Liver (tissue), 3 donors: ENCODE results near the gene FBXO48.

Source experiments
- HNF4A ChIP-seq, 2 donors: conservative IDR thresholded peaks; 2 replicates each; pipeline ENCODE4 v1.6.1; 2016; ENCODE audit warnings: antibody characterized with exemption in 2 of 2, mild to moderate bottlenecking in 2 of 2
- RAD21 ChIP-seq, 2 donors: IDR thresholded peaks; 2 replicates each; pipeline ENCODE4 v1.6.1; 2016; ENCODE audit warnings: antibody characterized with exemption in 2 of 2, mild to moderate bottlenecking in 2 of 2
- REST ChIP-seq: IDR thresholded peaks from 2 replicates; pipeline ENCODE4 v1.6.1; 2016; ENCODE audit warnings: antibody characterized with exemption, mild to moderate bottlenecking
- TF ChIP-seq, protein P1 (sequence below): fragments of 150-350 bp; IDR thresholded peaks from 2 replicates; pipeline ENCODE4 v1.5.1; 2017; ENCODE audit warnings: improper control_type of control experiment, low read depth, low read length; ENCODE audit not compliant: missing input control
- TF ChIP-seq, protein P2 (sequence below): IDR thresholded peaks from 2 replicates; pipeline ENCODE4 v1.6.1; 2016; ENCODE audit warnings: antibody characterized with exemption
- donor health status: healthy.
- donor health status: healthy.

- TF ChIP-seq, protein P1, sequence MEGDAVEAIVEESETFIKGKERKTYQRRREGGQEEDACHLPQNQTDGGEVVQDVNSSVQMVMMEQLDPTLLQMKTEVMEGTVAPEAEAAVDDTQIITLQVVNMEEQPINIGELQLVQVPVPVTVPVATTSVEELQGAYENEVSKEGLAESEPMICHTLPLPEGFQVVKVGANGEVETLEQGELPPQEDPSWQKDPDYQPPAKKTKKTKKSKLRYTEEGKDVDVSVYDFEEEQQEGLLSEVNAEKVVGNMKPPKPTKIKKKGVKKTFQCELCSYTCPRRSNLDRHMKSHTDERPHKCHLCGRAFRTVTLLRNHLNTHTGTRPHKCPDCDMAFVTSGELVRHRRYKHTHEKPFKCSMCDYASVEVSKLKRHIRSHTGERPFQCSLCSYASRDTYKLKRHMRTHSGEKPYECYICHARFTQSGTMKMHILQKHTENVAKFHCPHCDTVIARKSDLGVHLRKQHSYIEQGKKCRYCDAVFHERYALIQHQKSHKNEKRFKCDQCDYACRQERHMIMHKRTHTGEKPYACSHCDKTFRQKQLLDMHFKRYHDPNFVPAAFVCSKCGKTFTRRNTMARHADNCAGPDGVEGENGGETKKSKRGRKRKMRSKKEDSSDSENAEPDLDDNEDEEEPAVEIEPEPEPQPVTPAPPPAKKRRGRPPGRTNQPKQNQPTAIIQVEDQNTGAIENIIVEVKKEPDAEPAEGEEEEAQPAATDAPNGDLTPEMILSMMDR = no peak
- TF ChIP-seq RAD21 (IDR thresholded peaks at IDR 0.05) (peak; percentile 34 to 44), HNF4A (conservative IDR thresholded peaks at IDR 0.05) (peak; percentile 30 to 52), REST (peak; percentile 86)
- TF ChIP-seq, protein P2, sequence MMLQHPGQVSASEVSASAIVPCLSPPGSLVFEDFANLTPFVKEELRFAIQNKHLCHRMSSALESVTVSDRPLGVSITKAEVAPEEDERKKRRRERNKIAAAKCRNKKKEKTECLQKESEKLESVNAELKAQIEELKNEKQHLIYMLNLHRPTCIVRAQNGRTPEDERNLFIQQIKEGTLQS = peak; percentile 91
These were observed at the start of gene FBXO48, which contains the start of gene APLF for GRCh38 chr2:68467077-68467960.
